Cardiac muscle cell (in vitro differentiated cells and primary cell): Measurements from ENCODE around the gene PARP1. TPM values are rescaled to one million over a fixed set of nuclear protein-coding genes. Genes with fewer than 3 reads are reported as not detected.

Experiments
- DNase-seq, 2 donors: peaks; one replicate each; pipeline versions ENCODE4 v3.0.0 to v3.0.0-alpha.2; 2010 to 2017; ENCODE audit warnings: low read depth in 1 of 2, low spot score in 1 of 2
- H3K27ac ChIP-seq: fragments of 200-600 bp; sonication (generic); 2 replicates; pipeline ENCODE4 v1.5.1; 2016
- H3K27me3 ChIP-seq: fragments of 200-600 bp; sonication (generic); 2 replicates; pipeline ENCODE4 v1.6.0; 2016; ENCODE audit warnings: control low read depth
- H3K36me3 ChIP-seq: fragments of 200-600 bp; sonication (generic); 2 replicates; pipeline ENCODE4 v1.5.1; 2016; ENCODE audit warnings: control low read depth
- H3K4me1 ChIP-seq: fragments of 200-600 bp; sonication (generic); 2 replicates; pipeline ENCODE4 v1.8.1; 2017; ENCODE audit warnings: low read depth, mild to moderate bottlenecking, mixed run types
- H3K4me3 ChIP-seq: fragments of 200-600 bp; sonication (generic); 2 replicates; pipeline ENCODE4 v1.5.1; 2016; ENCODE audit warnings: mild to moderate bottlenecking
- H3K9me3 ChIP-seq: fragments of 200-600 bp; sonication (generic); 2 replicates; pipeline ENCODE4 v1.5.1; 2017; ENCODE audit warnings: low read depth, mild to moderate bottlenecking, control low read depth
- polyA plus RNA-seq: library from polyadenylated mRNA; unstranded; fragments of >200 nt; fragmentation: Nextera tagmentation; extraction: Ambion mirVana; gene quantifications from 2 replicates; pipeline ENCODE4 v1.2.1, GENCODE V29; 2016
- total RNA-seq: library from RNA; depleted of rRNA; stranded (reverse); fragments of >200 nt; gene quantifications from 2 replicates; pipeline ENCODE4 v1.2.3, GENCODE V29; 2016
- TF ChIP-seq, protein P1 (sequence below): IDR thresholded peaks from 2 replicates; pipeline ENCODE4 v1.5.1; 2012; ENCODE audit warnings: low read depth, mild to moderate bottlenecking, low read length

The PARP1 gene
- total and polyA plus RNA-seq, 2 experiments from 2014 or later: 192 to 373 TPM

DNA sequence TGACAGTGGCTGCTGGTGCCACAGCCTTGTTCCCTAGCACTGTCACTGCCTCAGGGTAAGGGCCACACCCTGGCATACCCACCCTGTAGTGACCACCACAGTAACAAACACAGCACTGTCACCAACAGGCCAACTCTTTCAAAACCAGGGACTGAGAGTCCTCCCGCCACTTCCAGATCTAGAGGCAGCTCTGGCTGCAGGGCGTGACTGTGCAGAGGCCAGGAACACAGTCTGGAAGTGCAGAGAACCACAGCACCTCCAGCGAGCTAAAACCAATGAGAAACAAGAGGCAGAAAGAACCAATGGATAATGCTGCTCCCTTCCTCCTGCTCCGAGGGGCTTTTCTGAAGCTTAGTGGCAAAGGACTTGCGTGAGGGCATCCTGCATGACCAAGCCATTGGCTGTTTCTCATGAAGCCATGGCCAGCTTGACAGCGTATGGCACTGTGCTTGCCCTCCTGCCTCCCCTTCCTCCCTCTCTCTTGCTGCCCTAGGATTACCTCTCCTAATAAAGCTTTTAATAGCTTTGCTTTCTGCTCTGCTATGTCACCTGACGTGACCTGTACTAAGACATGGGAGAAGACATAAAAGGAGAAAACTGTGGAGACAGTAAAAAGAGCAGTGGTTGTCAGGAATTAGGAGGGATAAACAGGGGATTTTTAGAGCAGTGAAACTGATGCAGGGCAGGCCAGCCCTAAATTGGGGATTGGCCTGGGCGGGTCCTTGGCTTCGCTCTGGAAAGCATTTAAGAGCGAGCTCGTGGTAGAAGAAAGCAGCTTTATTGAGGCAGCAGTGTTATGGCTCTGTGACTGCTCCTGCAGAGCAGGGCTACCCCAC is 7.2 kb downstream of the PARP1 start:
- TF ChIP-seq, protein P1, sequence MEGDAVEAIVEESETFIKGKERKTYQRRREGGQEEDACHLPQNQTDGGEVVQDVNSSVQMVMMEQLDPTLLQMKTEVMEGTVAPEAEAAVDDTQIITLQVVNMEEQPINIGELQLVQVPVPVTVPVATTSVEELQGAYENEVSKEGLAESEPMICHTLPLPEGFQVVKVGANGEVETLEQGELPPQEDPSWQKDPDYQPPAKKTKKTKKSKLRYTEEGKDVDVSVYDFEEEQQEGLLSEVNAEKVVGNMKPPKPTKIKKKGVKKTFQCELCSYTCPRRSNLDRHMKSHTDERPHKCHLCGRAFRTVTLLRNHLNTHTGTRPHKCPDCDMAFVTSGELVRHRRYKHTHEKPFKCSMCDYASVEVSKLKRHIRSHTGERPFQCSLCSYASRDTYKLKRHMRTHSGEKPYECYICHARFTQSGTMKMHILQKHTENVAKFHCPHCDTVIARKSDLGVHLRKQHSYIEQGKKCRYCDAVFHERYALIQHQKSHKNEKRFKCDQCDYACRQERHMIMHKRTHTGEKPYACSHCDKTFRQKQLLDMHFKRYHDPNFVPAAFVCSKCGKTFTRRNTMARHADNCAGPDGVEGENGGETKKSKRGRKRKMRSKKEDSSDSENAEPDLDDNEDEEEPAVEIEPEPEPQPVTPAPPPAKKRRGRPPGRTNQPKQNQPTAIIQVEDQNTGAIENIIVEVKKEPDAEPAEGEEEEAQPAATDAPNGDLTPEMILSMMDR: no peak
- H3K9me3 ChIP-seq: no peaks in the 10 kb centered on the region
- no peak overlapping the region for H3K4me3 ChIP-seq
- H3K27ac ChIP-seq: peak overlapping the region; percentile 41
- H3K4me1 ChIP-seq: peaks cover 46% of the 10 kb centered on the region
- no peak for DNase-seq
- H3K36me3 ChIP-seq: peaks cover 23% of the 10 kb centered on the region
- H3K27me3 ChIP-seq: no peaks in the 10 kb centered on the region

DNA sequence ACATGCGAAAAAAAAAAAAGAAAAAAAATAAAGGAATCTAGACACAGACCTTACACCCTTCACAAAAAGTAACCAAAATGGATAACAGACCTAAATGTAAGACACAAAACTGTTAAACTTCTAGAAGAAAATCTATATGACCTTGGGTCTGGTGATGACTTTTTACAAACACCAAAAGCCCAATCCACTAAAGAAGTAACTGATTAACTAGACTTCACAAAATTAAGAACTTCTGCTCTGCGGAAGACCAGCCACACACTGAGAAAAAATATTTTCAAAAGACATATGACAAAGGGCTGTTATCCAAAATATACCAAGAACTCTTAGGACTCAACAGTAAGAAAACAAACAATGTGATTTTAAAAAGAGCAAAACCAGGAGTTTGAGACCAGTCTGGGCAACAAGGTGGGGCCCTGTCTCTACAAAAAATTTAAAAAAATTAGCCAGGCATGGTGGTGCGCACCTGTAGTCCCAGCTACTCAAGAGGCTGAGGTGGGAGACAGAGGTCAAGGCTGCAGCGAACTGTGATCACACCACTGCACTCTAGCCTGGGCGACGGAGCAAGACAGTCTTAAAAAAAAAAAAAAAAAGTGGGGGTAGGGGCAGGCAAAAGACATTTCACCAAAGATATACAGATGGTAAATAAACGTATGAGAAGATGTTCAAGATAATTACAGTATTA is 9.8 kb downstream of the PARP1 start:
- Histone ChIP-seq H3K36me3 (peaks cover 35% of the 10 kb centered on the region), H3K9me3 (no peaks in the 10 kb centered on the region), H3K4me1 (peaks cover 20% of the 10 kb centered on the region), H3K27ac (no peak overlapping the region), H3K27me3 (no peaks in the 10 kb centered on the region), H3K4me3 (no peak overlapping the region)
- no peak for DNase-seq
- TF ChIP-seq, protein P1: no peak

DNA sequence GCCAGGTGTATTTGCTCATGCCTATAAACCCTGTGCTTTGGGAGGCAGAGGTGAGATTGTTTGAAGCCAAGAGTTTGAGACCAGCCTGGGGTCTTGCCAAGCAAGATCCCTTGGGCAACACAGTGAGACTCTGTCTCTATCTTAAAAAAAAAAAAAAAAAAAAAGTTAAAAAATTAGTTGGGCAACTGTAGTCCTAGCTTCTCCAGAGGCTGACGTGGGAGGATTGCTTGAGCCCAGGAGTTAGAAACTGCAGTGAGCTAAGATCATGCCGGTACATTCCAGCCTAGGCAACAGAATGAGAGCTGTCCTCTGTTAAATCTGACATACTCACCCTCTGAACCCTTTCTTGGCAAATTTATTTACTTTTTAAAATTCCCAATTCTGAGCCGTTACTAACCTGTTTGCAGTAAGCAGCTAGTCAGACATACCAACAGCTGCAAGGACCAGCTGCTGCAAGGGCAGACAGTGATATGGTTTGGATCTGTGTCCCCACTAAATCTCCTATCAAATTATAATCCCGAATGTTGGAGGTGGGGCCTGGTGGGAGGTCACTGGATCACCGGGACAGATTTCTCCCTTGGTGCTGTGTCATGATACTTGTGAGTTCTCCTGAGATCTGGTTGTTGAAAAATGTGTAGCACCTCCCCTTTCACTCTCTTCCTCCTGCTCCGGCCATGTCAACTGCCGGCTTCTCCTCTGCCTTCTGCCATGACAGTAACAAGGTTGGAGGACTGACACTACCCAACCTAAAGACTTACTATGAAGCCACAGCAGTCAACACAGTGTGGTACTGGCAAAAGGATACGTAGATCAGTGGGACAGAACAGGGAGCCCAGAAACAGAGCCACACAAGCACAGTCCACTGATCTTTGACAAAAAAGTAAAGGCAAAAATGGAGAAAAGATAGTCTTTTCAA is 10.6 kb downstream of the PARP1 start:
- no peak overlapping the region for H3K4me3 ChIP-seq
- H3K27ac ChIP-seq: peak overlapping the region; percentile 25
- peaks cover 12% of the 10 kb centered on the region for H3K4me1 ChIP-seq
- TF ChIP-seq, protein P1: no peak
- H3K9me3 ChIP-seq: no peaks in the 10 kb centered on the region
- peaks cover 35% of the 10 kb centered on the region for H3K36me3 ChIP-seq
- H3K27me3 ChIP-seq: no peaks in the 10 kb centered on the region
- DNase-seq: peak in 1 of 2 donors; percentile 62

DNA sequence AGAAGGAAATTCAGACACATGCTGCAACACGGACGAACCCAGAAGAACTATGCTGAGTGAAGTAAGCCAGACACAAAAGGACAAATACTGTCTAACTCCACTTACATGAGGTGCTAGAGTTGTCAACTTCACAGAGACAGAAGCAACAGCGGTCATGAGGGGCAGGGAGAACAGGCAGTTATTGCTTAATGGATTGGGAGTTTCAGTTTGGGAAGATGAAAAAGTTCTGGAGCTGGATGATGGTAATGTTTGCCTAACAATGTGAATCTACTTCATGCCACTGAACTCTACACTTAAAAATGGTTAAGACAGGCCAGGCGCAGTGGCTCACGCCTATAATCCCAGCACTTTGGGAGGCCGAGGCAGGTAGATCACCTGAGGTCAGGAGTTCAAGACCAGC is 12.1 kb downstream of the PARP1 start:
- no peaks in the 10 kb centered on the region for H3K9me3 ChIP-seq
- no peaks in the 10 kb centered on the region for H3K27me3 ChIP-seq
- no peak overlapping the region for H3K27ac ChIP-seq
- peaks cover 35% of the 10 kb centered on the region for H3K36me3 ChIP-seq
- TF ChIP-seq, protein P1: no peak
- peaks cover 4% of the 10 kb centered on the region for H3K4me1 ChIP-seq
- no peak for DNase-seq
- H3K4me3 ChIP-seq: no peak overlapping the region

DNA sequence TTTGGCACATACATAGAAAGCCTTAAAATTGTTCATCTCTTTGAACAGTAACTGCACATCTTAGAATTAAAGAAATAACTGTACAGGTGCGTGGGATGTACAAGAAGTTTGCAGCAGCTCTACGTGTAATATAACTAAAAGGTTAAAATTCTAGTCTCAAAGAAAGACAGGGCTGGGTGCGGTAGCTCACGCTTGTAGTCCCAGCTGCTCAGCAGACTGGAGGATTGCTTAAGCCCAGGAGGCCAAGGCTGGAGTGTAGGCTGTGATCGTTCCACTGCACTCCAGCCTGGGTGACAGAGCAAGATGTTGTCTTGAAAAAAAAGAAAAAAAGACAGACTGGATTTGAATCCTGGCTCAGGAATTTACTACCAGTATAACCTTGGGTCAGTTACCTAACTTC is 13.4 kb downstream of the PARP1 start:
- H3K4me3 ChIP-seq: no peak overlapping the region
- peaks cover 40% of the 10 kb centered on the region for H3K36me3 ChIP-seq
- TF ChIP-seq, protein P1: no peak
- no peak for DNase-seq
- H3K4me1 ChIP-seq: no peaks in the 10 kb centered on the region
- H3K9me3 ChIP-seq: no peaks in the 10 kb centered on the region
- no peak overlapping the region for H3K27ac ChIP-seq
- H3K27me3 ChIP-seq: no peaks in the 10 kb centered on the region
